B cell (primary cell): ENCODE measurements around the gene TTC8. TPM values are rescaled to one million over a fixed set of nuclear protein-coding genes. Genes with fewer than 3 reads are reported as not detected.

Experiments
- ATAC-seq: fragments of 200-7000 bp; cut with Tn5 transposase; one replicate; pipeline ENCODE4 v1.10.0; 2021; ENCODE audit warnings: low read depth, mild to moderate bottlenecking, moderate number of reproducible peaks, moderate library complexity
- CTCF ChIA-PET: fragments of 350-600 bp; sonication (Branson Sonifier 250); formaldehyde crosslinking; loops from one replicate; lab custom pipeline; 2021; ENCODE audit warnings: antibody characterized with exemption, inconsistent platforms; lab: Charles Lee
- POLR2A ChIA-PET: fragments of 350-600 bp; sonication (Branson Sonifier 250); formaldehyde crosslinking; loops from one replicate; lab custom pipeline; 2021; ENCODE audit warnings: antibody characterized with exemption; lab: Charles Lee
- DNase-seq: peaks from one replicate; pipeline ENCODE4 v3.0.0; 2013
- H2AFZ ChIP-seq: 2 replicates; pipeline ENCODE4 v1.6.1; 2012; ENCODE audit warnings: mild to moderate bottlenecking, low read depth, low read length; ENCODE audit not compliant: insufficient read depth, poor library complexity, severe bottlenecking
- H3K27ac ChIP-seq, 2 donors: 1 replicate in 1 of 2; 2 replicates in 1 of 2; pipeline ENCODE4 v1.5.1; 2012 to 2013; ENCODE audit warnings: low read length in 2 of 2, mild to moderate bottlenecking in 2 of 2, moderate library complexity in 1 of 2
- H3K27me3 ChIP-seq, 4 experiments: fragments of 200-600 bp in 1 of 4; sonication (generic) in 1 of 4; replicated peaks in 1 of 4; 1 replicate in 2 of 4; 2 replicates in 2 of 4; pipeline versions ENCODE4 v1.6.1 to v1.7.0; 2013 to 2016; ENCODE audit warnings: low read length in 3 of 4, mild to moderate bottlenecking in 2 of 4, mixed read lengths in 1 of 4, moderate library complexity in 1 of 4; ENCODE audit not compliant: insufficient read depth in 4 of 4, control insufficient read depth in 3 of 4; ENCODE audit errors: control extremely low read depth in 1 of 4
- H3K36me3 ChIP-seq, 2 experiments: replicated peaks in 1 of 2; 1 replicate in 1 of 2; 2 replicates in 1 of 2; pipeline versions ENCODE4 v1.6.1 to v1.7.1; 2013; ENCODE audit warnings: low read length in 1 of 2; ENCODE audit not compliant: insufficient read depth in 2 of 2, control insufficient read depth in 1 of 2; ENCODE audit errors: control extremely low read depth in 1 of 2, extremely low read depth in 1 of 2
- H3K4me1 ChIP-seq, 2 donors: fragments of 200-600 bp in 1 of 2; sonication (generic) in 1 of 2; 1 replicate in 1 of 2; 2 replicates in 1 of 2; pipeline versions ENCODE4 v1.5.1 to v1.6.1; 2013 to 2017; ENCODE audit warnings: low read length in 2 of 2; ENCODE audit not compliant: control insufficient read depth in 2 of 2, insufficient read depth in 2 of 2
- H3K4me2 ChIP-seq: replicated peaks from 2 replicates; pipeline ENCODE3; 2012; ENCODE audit warnings: mild to moderate bottlenecking, low read depth, low read length; ENCODE audit not compliant: poor library complexity, severe bottlenecking
- H3K4me3 ChIP-seq, 5 experiments: fragments of 200-600 bp in 1 of 5; sonication (generic) in 1 of 5; 1 replicate in 3 of 5; 2 replicates in 2 of 5; pipeline versions ENCODE4 v1.5.1 to v1.7.0; 2011 to 2016; ENCODE audit warnings: low read length in 4 of 5, mild to moderate bottlenecking in 4 of 5, low read depth in 2 of 5, control low read depth in 1 of 5, moderate library complexity in 1 of 5; ENCODE audit not compliant: insufficient read depth in 1 of 5; ENCODE audit errors: control extremely low read depth in 1 of 5, extremely low read depth in 1 of 5
- H3K79me2 ChIP-seq: fragments of 200-600 bp; sonication (generic); one replicate; pipeline ENCODE4 v1.6.0; 2016; ENCODE audit warnings: low read length; ENCODE audit not compliant: control insufficient read depth, insufficient read depth
- H3K9ac ChIP-seq: fragments of 200-600 bp; sonication (generic); 2 replicates; pipeline ENCODE4 v1.6.1; 2017; ENCODE audit warnings: mild to moderate bottlenecking, low read length, moderate library complexity
- H3K9me3 ChIP-seq, 3 donors: one replicate each; pipeline versions ENCODE4 v1.6.1 to v1.7.1; 2013; ENCODE audit warnings: low read length in 2 of 3; ENCODE audit not compliant: control insufficient read depth in 2 of 3, insufficient read depth in 1 of 3; ENCODE audit errors: control extremely low read depth in 1 of 3
- H4K20me1 ChIP-seq: 2 replicates; pipeline ENCODE4 v1.6.0; 2012; ENCODE audit warnings: mild to moderate bottlenecking, low read length; ENCODE audit not compliant: insufficient read depth, control insufficient read depth, poor library complexity, severe bottlenecking
- H3K27ac Mint-ChIP-seq: one replicate; pipeline ENCODE4 v1.8.0; 2021; ENCODE audit warnings: mixed read lengths
- H3K27me3 Mint-ChIP-seq: one replicate; pipeline ENCODE4 v1.8.0; 2021; ENCODE audit warnings: mixed read lengths
- H3K4me1 Mint-ChIP-seq: one replicate; pipeline ENCODE4 v1.8.0; 2021; ENCODE audit warnings: mixed read lengths
- H3K4me3 Mint-ChIP-seq: one replicate; pipeline ENCODE4 v1.8.0; 2021; ENCODE audit warnings: mixed read lengths
- H3K9me3 Mint-ChIP-seq: one replicate; pipeline ENCODE4 v1.8.0; 2022; ENCODE audit warnings: mixed read lengths; ENCODE audit not compliant: insufficient read depth
- EZH2 ChIP-seq: IDR thresholded peaks from 2 replicates; pipeline ENCODE4 v1.6.1; 2012; ENCODE audit warnings: borderline replicate concordance, low read depth, mild to moderate bottlenecking, moderate library complexity, low read length; ENCODE audit not compliant: insufficient read depth, poor library complexity, severe bottlenecking
- WGBS: methylation state at CpG from one replicate; pipeline ENCODE4 v1.1.5; 2013; ENCODE audit warnings: missing lambda C conversion rate; ENCODE audit not compliant: insufficient coverage; 5-methylcytosine and 5-hydroxymethylcytosine counted together
- intact Hi-C: fragments of 100-400 bp; cut with micrococcal nuclease; formaldehyde crosslinking; loops from one replicate; pipeline ENCODE4 v1.10.0; 2022
- polyA plus RNA-seq: library from polyadenylated mRNA; depleted of rRNA; stranded (reverse); fragments of >200 nt; gene quantifications from 2 replicates; pipeline ENCODE4 v1.2.3, GENCODE V29; 2012
- total RNA-seq, 2 donors: library from RNA; stranded (reverse); fragments of 120-200 nt in 1 of 2; gene quantifications; 1 replicate in 1 of 2; 2 replicates in 1 of 2; pipeline versions ENCODE4 v1.2.3 to v1.2.4, GENCODE V29; 2013 to 2022
- TF ChIP-seq, protein P1 (sequence below): fragments of 200-600 bp; IDR thresholded peaks from one replicate; pipeline ENCODE4 v1.8.0; 2022; ENCODE audit warnings: antibody characterized with exemption, mild to moderate bottlenecking

The TTC8 gene
- total and polyA plus RNA-seq, 2 donors (not counting 1 experiment from before 2014, with no cell fraction given) = 2.7 to 7.2 TPM

- TF ChIP-seq, protein P1, sequence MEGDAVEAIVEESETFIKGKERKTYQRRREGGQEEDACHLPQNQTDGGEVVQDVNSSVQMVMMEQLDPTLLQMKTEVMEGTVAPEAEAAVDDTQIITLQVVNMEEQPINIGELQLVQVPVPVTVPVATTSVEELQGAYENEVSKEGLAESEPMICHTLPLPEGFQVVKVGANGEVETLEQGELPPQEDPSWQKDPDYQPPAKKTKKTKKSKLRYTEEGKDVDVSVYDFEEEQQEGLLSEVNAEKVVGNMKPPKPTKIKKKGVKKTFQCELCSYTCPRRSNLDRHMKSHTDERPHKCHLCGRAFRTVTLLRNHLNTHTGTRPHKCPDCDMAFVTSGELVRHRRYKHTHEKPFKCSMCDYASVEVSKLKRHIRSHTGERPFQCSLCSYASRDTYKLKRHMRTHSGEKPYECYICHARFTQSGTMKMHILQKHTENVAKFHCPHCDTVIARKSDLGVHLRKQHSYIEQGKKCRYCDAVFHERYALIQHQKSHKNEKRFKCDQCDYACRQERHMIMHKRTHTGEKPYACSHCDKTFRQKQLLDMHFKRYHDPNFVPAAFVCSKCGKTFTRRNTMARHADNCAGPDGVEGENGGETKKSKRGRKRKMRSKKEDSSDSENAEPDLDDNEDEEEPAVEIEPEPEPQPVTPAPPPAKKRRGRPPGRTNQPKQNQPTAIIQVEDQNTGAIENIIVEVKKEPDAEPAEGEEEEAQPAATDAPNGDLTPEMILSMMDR = no peak
- no peak for TF ChIP-seq EZH2
- no peaks in the 10 kb centered on the region for H3K4me1 Mint-ChIP-seq
- H3K9me3 Mint-ChIP-seq = no peaks in the 10 kb centered on the region
- no peak overlapping the region for H3K4me2 ChIP-seq
- H3K27ac Mint-ChIP-seq = no peak overlapping the region
- ATAC-seq (no peak), DNase-seq (no peak)
- H3K9ac ChIP-seq = no peak overlapping the region
- CTCF ChIA-PET = no interaction called here
- no peaks in the 10 kb centered on the region for H3K4me1 ChIP-seq
- H3K4me3 Mint-ChIP-seq = no peak overlapping the region
- H3K4me3 ChIP-seq = no peak overlapping the region
- peaks cover 0 to 3% (median 0%) of the 10 kb centered on the region in 4 experiments for H3K27me3 ChIP-seq
- H3K27ac ChIP-seq = no peak overlapping the region
- intact Hi-C loops = no loop called here
- no peaks in the 10 kb centered on the region for H3K36me3 ChIP-seq
- H3K9me3 ChIP-seq = peaks cover 0 to 2% (median 0%) of the 10 kb centered on the region in 3 donors
- no peaks in the 10 kb centered on the region for H4K20me1 ChIP-seq
- no peak overlapping the region for H2AFZ ChIP-seq
- no peaks in the 10 kb centered on the region for H3K79me2 ChIP-seq
- POLR2A ChIA-PET = no interaction called here
- peaks cover 23% of the 10 kb centered on the region for H3K27me3 Mint-ChIP-seq
- WGBS = 84% methylated on average over 3 of the region's 4 CpGs
Observed at GRCh38 chr14:88901189-88901588, 76.7 kb downstream of the TTC8 start.

- peaks cover 0 to 5% (median 4%) of the 10 kb centered on the region in 3 donors for H3K9me3 ChIP-seq
Observed at GRCh38 chr14:88901991-88902390, 77.5 kb downstream of the TTC8 start.

More at GRCh38 chr14:88901991-88902390, 77.5 kb downstream of the TTC8 start:
- H3K36me3 ChIP-seq = no peaks in the 10 kb centered on the region
- no peak for DNase-seq
- no peak overlapping the region for H3K4me2 ChIP-seq
- ChIA-PET CTCF (no interaction called here), POLR2A (no interaction called here)
- H4K20me1 ChIP-seq = no peaks in the 10 kb centered on the region
- H3K27ac ChIP-seq = no peak overlapping the region
- Mint-ChIP-seq H3K27ac (no peak overlapping the region), H3K4me3 (no peak overlapping the region), H3K9me3 (no peaks in the 10 kb centered on the region), H3K4me1 (no peaks in the 10 kb centered on the region), H3K27me3 (peaks cover 23% of the 10 kb centered on the region)
- H3K27me3 ChIP-seq = no peaks in the 10 kb centered on the region
- no peak overlapping the region for H3K9ac ChIP-seq
- no peaks in the 10 kb centered on the region for H3K4me1 ChIP-seq
- H3K4me3 ChIP-seq = no peak overlapping the region
- intact Hi-C loops = no loop called here
- TF ChIP-seq EZH2 = no peak
- WGBS = 95% methylated on average over 2 of the region's 3 CpGs
- no peak overlapping the region for H2AFZ ChIP-seq
- no peak for ATAC-seq
- no peaks in the 10 kb centered on the region for H3K79me2 ChIP-seq
